ENCODE measurements around the gene ICE2.

- TF ChIP-seq CTCF (IDR thresholded peaks at IDR 0.05; ENCODE audit: low read length) (no peak), EZH2 (optimal IDR thresholded peaks at IDR 0.05; ENCODE audit: low read depth, low read length) (no peak)
Observed at GRCh38 chr15:60397772-60398445, 81.0 kb downstream of the ICE2 start, which contains the start of gene ANXA2.
